Measurements from ENCODE around the gene CTNND2. TPM values are rescaled to one million over a fixed set of nuclear protein-coding genes. Genes with fewer than 3 reads are reported as not detected.

CTNND2 gene
- total and polyA plus RNA-seq, 2 donors (not counting 1 experiment from before 2014, with no cell fraction given), result not detected

- H3K9me3 ChIP-seq (ENCODE audit: control extremely low read depth in 1 of 3, control insufficient read depth in 2 of 3, insufficient read depth in 1 of 3, low read length in 2 of 3), result no peaks in the 10 kb centered on the region
- H4K20me1 ChIP-seq (ENCODE audit: control insufficient read depth, insufficient read depth, low read length, poor library complexity, severe bottlenecking), result no peaks in the 10 kb centered on the region
- H2AFZ ChIP-seq (ENCODE audit: insufficient read depth, low read depth, low read length, poor library complexity, severe bottlenecking), result no peak overlapping the region
- H3K79me2 ChIP-seq (ENCODE audit: control insufficient read depth, insufficient read depth, low read length), result no peaks in the 10 kb centered on the region
- no peak overlapping the region for H3K9ac ChIP-seq (ENCODE audit: low read length)
- no peaks in the 10 kb centered on the region for H3K36me3 ChIP-seq (replicated peaks in 1 of 2; ENCODE audit: control extremely low read depth in 1 of 2, control insufficient read depth in 1 of 2, extremely low read depth in 1 of 2, insufficient read depth in 2 of 2, low read length in 1 of 2)
- H3K4me3 ChIP-seq (ENCODE audit: control extremely low read depth in 1 of 5, extremely low read depth in 1 of 5, insufficient read depth in 1 of 5, low read depth in 2 of 5, low read length in 4 of 5), result no peak overlapping the region
- no peaks in the 10 kb centered on the region for H3K27me3 ChIP-seq (replicated peaks in 1 of 4; ENCODE audit: control extremely low read depth in 1 of 4, control insufficient read depth in 3 of 4, insufficient read depth in 4 of 4, low read length in 3 of 4)
- no peak for DNase-seq
- intact Hi-C loops (cut with micrococcal nuclease), result no loop called here
- ChIA-PET CTCF (interaction anchor here (0.6 kb wide), 1 partner anchor 402 kb away, joined by 3 read pairs; no protein-coding TSS in a partner anchor), POLR2A (no interaction called here)
- TF ChIP-seq EZH2 (IDR thresholded peaks at IDR 0.05; ENCODE audit: borderline replicate concordance, insufficient read depth, low read depth, low read length, poor library complexity, severe bottlenecking), result no peak
- no peak for TF ChIP-seq CTCF (IDR thresholded peaks at IDR 0.05)
- Mint-ChIP-seq H3K27me3 (no peaks in the 10 kb centered on the region), H3K4me1 (no peaks in the 10 kb centered on the region), H3K9me3 (ENCODE audit: insufficient read depth) (no peaks in the 10 kb centered on the region), H3K4me3 (no peak overlapping the region), H3K27ac (no peak overlapping the region)
- H3K27ac ChIP-seq (ENCODE audit: low read length in 2 of 2), result no peak overlapping the region
- 92% methylated on average over 4 of the region's 4 CpGs for WGBS (ENCODE audit: insufficient coverage)
- H3K4me1 ChIP-seq (ENCODE audit: control insufficient read depth in 2 of 2, insufficient read depth in 2 of 2, low read length in 2 of 2), result no peaks in the 10 kb centered on the region
- H3K4me2 ChIP-seq (replicated peaks; ENCODE audit: low read depth, low read length, poor library complexity, severe bottlenecking), result no peak overlapping the region
- no peak for ATAC-seq (ENCODE audit: low read depth)
Measured at GRCh38 chr5:11323761-11324160, 580.5 kb downstream of the CTNND2 start.

GRCh38 chr5:11322133-11322532 is 582.1 kb downstream of the CTNND2 start:
- ChIA-PET POLR2A (no interaction called here), CTCF (no interaction called here)
- Mint-ChIP-seq H3K9me3 (ENCODE audit: insufficient read depth) (no peaks in the 10 kb centered on the region), H3K27me3 (no peaks in the 10 kb centered on the region), H3K27ac (no peak overlapping the region), H3K4me3 (no peak overlapping the region), H3K4me1 (no peaks in the 10 kb centered on the region)
- H3K9me3 ChIP-seq (ENCODE audit: control extremely low read depth in 1 of 3, control insufficient read depth in 2 of 3, insufficient read depth in 1 of 3, low read length in 2 of 3), result no peaks in the 10 kb centered on the region
- DNase-seq, result no peak
- 57% methylated on average over 1 of the region's 2 CpGs for WGBS (ENCODE audit: insufficient coverage)
- no peaks in the 10 kb centered on the region for H4K20me1 ChIP-seq (ENCODE audit: control insufficient read depth, insufficient read depth, low read length, poor library complexity, severe bottlenecking)
- intact Hi-C loops (cut with micrococcal nuclease), result no loop called here
- no peak overlapping the region for H2AFZ ChIP-seq (ENCODE audit: insufficient read depth, low read depth, low read length, poor library complexity, severe bottlenecking)
- no peaks in the 10 kb centered on the region for H3K36me3 ChIP-seq (replicated peaks in 1 of 2; ENCODE audit: control extremely low read depth in 1 of 2, control insufficient read depth in 1 of 2, extremely low read depth in 1 of 2, insufficient read depth in 2 of 2, low read length in 1 of 2)
- no peaks in the 10 kb centered on the region for H3K27me3 ChIP-seq (replicated peaks in 1 of 4; ENCODE audit: control extremely low read depth in 1 of 4, control insufficient read depth in 3 of 4, insufficient read depth in 4 of 4, low read length in 3 of 4)
- no peak for TF ChIP-seq CTCF (IDR thresholded peaks at IDR 0.05)
- no peak for TF ChIP-seq EZH2 (IDR thresholded peaks at IDR 0.05; ENCODE audit: borderline replicate concordance, insufficient read depth, low read depth, low read length, poor library complexity, severe bottlenecking)
- no peak for ATAC-seq (ENCODE audit: low read depth)
- H3K79me2 ChIP-seq (ENCODE audit: control insufficient read depth, insufficient read depth, low read length), result no peaks in the 10 kb centered on the region
- no peaks in the 10 kb centered on the region for H3K4me1 ChIP-seq (ENCODE audit: control insufficient read depth in 2 of 2, insufficient read depth in 2 of 2, low read length in 2 of 2)
- no peak overlapping the region for H3K4me3 ChIP-seq (ENCODE audit: control extremely low read depth in 1 of 5, extremely low read depth in 1 of 5, insufficient read depth in 1 of 5, low read depth in 2 of 5, low read length in 4 of 5)
- H3K27ac ChIP-seq (ENCODE audit: low read length in 2 of 2), result no peak overlapping the region
- no peak overlapping the region for H3K4me2 ChIP-seq (replicated peaks; ENCODE audit: low read depth, low read length, poor library complexity, severe bottlenecking)
- H3K9ac ChIP-seq (ENCODE audit: low read length), result no peak overlapping the region
